ENCODE data around the gene LRRC32. TPM values are rescaled to one million over a fixed set of nuclear protein-coding genes. Genes with fewer than 3 reads are reported as not detected.

The LRRC32 gene
- total RNA-seq, 1 experiment from 2014 or later = not detected

- H3K79me2 ChIP-seq (ENCODE audit: low read length) = no peaks in the 10 kb centered on the region
- DNase-seq (no peak), ATAC-seq (no peak)
- no peak overlapping the region for H3K4me3 ChIP-seq (ENCODE audit: low read length)
- no TSS peak for BruUV-seq (replicated peaks)
- CTCF ChIA-PET = no interaction called here
- intact Hi-C loops (cut with micrococcal nuclease) = no loop called here
- H3F3A ChIP-seq (ENCODE audit: low read length, unreplicated experiment) = no peaks in the 10 kb centered on the region
- POLR2A ChIA-PET (ENCODE audit: unreplicated experiment) = no interaction called here
- no peak overlapping the region for H2AFZ ChIP-seq (ENCODE audit: low read length)
- TF ChIP-seq EZH2 (IDR thresholded peaks at IDR 0.05; ENCODE audit: low read length, unreplicated experiment) = no peak
- no peak for TF ChIP-seq CTCF (conservative IDR thresholded peaks at IDR 0.05; ENCODE audit: low read depth, low read length)
- no peak for TF ChIP-seq EZH2phosphoT487 (IDR thresholded peaks at IDR 0.05; ENCODE audit: borderline replicate concordance, low read length)
- no peaks in the 10 kb centered on the region for H3K9me3 ChIP-seq (ENCODE audit: low read length)
- no peaks in the 10 kb centered on the region for H3K36me3 ChIP-seq (ENCODE audit: low read depth, low read length)
- H3K9ac ChIP-seq (ENCODE audit: low read length) = no peak overlapping the region
- H3K27ac ChIP-seq (ENCODE audit: low read length) = no peak overlapping the region
- no peaks in the 10 kb centered on the region for H3K9me2 ChIP-seq (replicated peaks; ENCODE audit: low read length)
- no peaks in the 10 kb centered on the region for H4K20me1 ChIP-seq (ENCODE audit: low read length)
- H3K4me2 ChIP-seq (ENCODE audit: low read length) = no peak overlapping the region
- H3K4me1 ChIP-seq (ENCODE audit: insufficient read depth, low read length) = no peaks in the 10 kb centered on the region
- H3K27me3 ChIP-seq (ENCODE audit: low read length) = no peaks in the 10 kb centered on the region
Measured at GRCh38 chr11:76692956-76693355, 22.4 kb upstream of the LRRC32 start.

- Histone ChIP-seq H3K9me3 (ENCODE audit: low read length) (no peaks in the 10 kb centered on the region), H3K27me3 (ENCODE audit: low read length) (no peaks in the 10 kb centered on the region), H3K9me2 (replicated peaks; ENCODE audit: low read length) (no peaks in the 10 kb centered on the region), H4K20me1 (ENCODE audit: low read length) (no peaks in the 10 kb centered on the region), H3K36me3 (ENCODE audit: low read depth, low read length) (no peaks in the 10 kb centered on the region), H3K27ac (ENCODE audit: low read length) (no peak overlapping the region), H2AFZ (ENCODE audit: low read length) (no peak overlapping the region), H3K4me1 (ENCODE audit: insufficient read depth, low read length) (no peaks in the 10 kb centered on the region), H3K9ac (ENCODE audit: low read length) (no peak overlapping the region), H3K79me2 (ENCODE audit: low read length) (no peaks in the 10 kb centered on the region), H3F3A (ENCODE audit: low read length, unreplicated experiment) (no peaks in the 10 kb centered on the region), H3K4me2 (ENCODE audit: low read length) (no peak overlapping the region), H3K4me3 (ENCODE audit: low read length) (no peak overlapping the region)
- no peak for DNase-seq
- CTCF ChIA-PET = no interaction called here
- no TSS peak for BruUV-seq (replicated peaks)
- POLR2A ChIA-PET (ENCODE audit: unreplicated experiment) = no interaction called here
- intact Hi-C loops (cut with micrococcal nuclease) = no loop called here
- TF ChIP-seq EZH2 (IDR thresholded peaks at IDR 0.05; ENCODE audit: low read length, unreplicated experiment) = no peak
- TF ChIP-seq CTCF (conservative IDR thresholded peaks at IDR 0.05; ENCODE audit: low read depth, low read length) = no peak
- TF ChIP-seq EZH2phosphoT487 (IDR thresholded peaks at IDR 0.05; ENCODE audit: borderline replicate concordance, low read length) = no peak
- ATAC-seq = no peak
Measured at GRCh38 chr11:76691655-76692054, 21.1 kb upstream of the LRRC32 start.

- ChIA-PET POLR2A (ENCODE audit: unreplicated experiment) (no interaction called here), CTCF (no interaction called here)
- Histone ChIP-seq H2AFZ (ENCODE audit: low read length) (no peak overlapping the region), H3K36me3 (ENCODE audit: low read depth, low read length) (no peaks in the 10 kb centered on the region), H3K9ac (ENCODE audit: low read length) (no peak overlapping the region), H4K20me1 (ENCODE audit: low read length) (no peaks in the 10 kb centered on the region), H3K9me2 (replicated peaks; ENCODE audit: low read length) (no peaks in the 10 kb centered on the region), H3K79me2 (ENCODE audit: low read length) (no peaks in the 10 kb centered on the region), H3K27me3 (ENCODE audit: low read length) (no peaks in the 10 kb centered on the region), H3K4me3 (ENCODE audit: low read length) (no peak overlapping the region), H3K4me1 (ENCODE audit: insufficient read depth, low read length) (no peaks in the 10 kb centered on the region), H3K27ac (ENCODE audit: low read length) (no peak overlapping the region), H3K4me2 (ENCODE audit: low read length) (no peak overlapping the region), H3F3A (ENCODE audit: low read length, unreplicated experiment) (no peaks in the 10 kb centered on the region), H3K9me3 (ENCODE audit: low read length) (no peaks in the 10 kb centered on the region)
- ATAC-seq (no peak), DNase-seq (no peak)
- BruUV-seq (replicated peaks) = no TSS peak
- TF ChIP-seq CTCF (conservative IDR thresholded peaks at IDR 0.05; ENCODE audit: low read depth, low read length) (no peak), EZH2 (IDR thresholded peaks at IDR 0.05; ENCODE audit: low read length, unreplicated experiment) (no peak), EZH2phosphoT487 (IDR thresholded peaks at IDR 0.05; ENCODE audit: borderline replicate concordance, low read length) (no peak)
- intact Hi-C loops (cut with micrococcal nuclease) = no loop called here
Measured at GRCh38 chr11:76690736-76691135, 20.2 kb upstream of the LRRC32 start.

Measured in PC-3 (cell line).